NCI-H146 (cell line): ENCODE results near the gene CD28.
"Not testable (repeated sequence)": the region's sequence is repeated elsewhere in the genome, so short reads cannot be mapped to it uniquely, and the experiment has no call there.

ENCODE experiments used
- DNase-seq: peaks from one replicate; lab custom pipeline; 2025; lab: John Stamatoyannopoulos, UW

Gene CD28

GRCh38 chr2:203748331-203749126 lies 42.1 kb downstream of the CD28 start:
- DNase-seq = no peak

- no peak for DNase-seq
Observed at GRCh38 chr2:203750346-203751068, 44.1 kb downstream of the CD28 start.

- no peak for DNase-seq
Observed at GRCh38 chr2:203751685-203752271, 45.3 kb downstream of the CD28 start.

GRCh38 chr2:203756161-203756560 lies 49.7 kb downstream of the CD28 start:
- DNase-seq = no peak

GRCh38 chr2:203758841-203759689 lies 52.6 kb downstream of the CD28 start:
- no peak for DNase-seq

- DNase-seq = no peak
Observed at GRCh38 chr2:203759690-203760365, 53.4 kb downstream of the CD28 start.

- DNase-seq = no peak
Observed at GRCh38 chr2:203761121-203761520, 54.7 kb downstream of the CD28 start.

- DNase-seq = no peak
Observed at GRCh38 chr2:203763241-203763937, 57.0 kb downstream of the CD28 start.

GRCh38 chr2:203763938-203764664 lies 57.7 kb downstream of the CD28 start:
- DNase-seq = no peak

GRCh38 chr2:203772456-203773165 lies 66.2 kb downstream of the CD28 start:
- DNase-seq = no peak

- no peak for DNase-seq
Observed at GRCh38 chr2:203774760-203775159, 68.3 kb downstream of the CD28 start.

- no peak for DNase-seq
Observed at GRCh38 chr2:203775684-203776083, 69.2 kb downstream of the CD28 start.

GRCh38 chr2:203777030-203777429 lies 70.6 kb downstream of the CD28 start:
- no peak for DNase-seq

GRCh38 chr2:203779477-203780073 lies 73.1 kb downstream of the CD28 start:
- not testable (repeated sequence) for DNase-seq

GRCh38 chr2:203780231-203780630 lies 73.8 kb downstream of the CD28 start:
- DNase-seq = no peak

- no peak for DNase-seq
Observed at GRCh38 chr2:203781151-203781550, 74.7 kb downstream of the CD28 start.

- DNase-seq = peak; percentile 30
Observed at GRCh38 chr2:203782262-203782976, 76.0 kb downstream of the CD28 start.

- DNase-seq = no peak
Observed at GRCh38 chr2:203783496-203784203, 77.2 kb downstream of the CD28 start.
